K562 (cell line): ENCODE data around the gene YTHDF1. TPM values are rescaled to one million over a fixed set of nuclear protein-coding genes. Genes with fewer than 3 reads are reported as not detected.

Experiments used
- ATAC-seq: fragments of 200-7000 bp; cut with Tn5 transposase; 3 replicates; pipeline ENCODE4 v1.9.1; 2020; ENCODE audit warnings: moderate library complexity
- BruUV-seq: library from RNA; stranded (reverse); fragments of 400-500 nt; replicated peaks from 2 replicates; lab custom pipeline; 2021; lab: Mats Ljungman, UMichigan
- CTCF ChIA-PET: fragments of 300-600 bp; formaldehyde crosslinking; extraction: SDS; loops from one replicate; lab custom pipeline; 2021; ENCODE audit warnings: low intra/inter-chr PET ratio; lab: Yijun Ruan, JAX
- POLR2A ChIA-PET: fragments of 300-600, 350-650 bp; sonication (Branson Sonifier 250); formaldehyde crosslinking; extraction: SDS; loops from one replicate; lab custom pipeline; 2021; ENCODE audit warnings: antibody characterized with exemption, inconsistent platforms; lab: Yijun Ruan, JAX
- DNase-seq, 4 experiments: peaks; one replicate each; pipeline versions ENCODE4 v3.0.0 to v3.0.0-alpha.2; 2011 to 2018; ENCODE audit warnings: low spot score in 3 of 4, mixed read lengths in 3 of 4; ENCODE audit errors: extremely low read depth in 1 of 4
- FAIRE-seq: peaks from 2 replicates; lab custom pipeline; 2011; peaks lifted over from hg19 to GRCh38; lab: Jason Lieb, UNC
- H2AFZ ChIP-seq: 2 replicates; pipeline ENCODE4 v1.6.0; 2011; ENCODE audit warnings: low read depth, low read length, control low read depth, inconsistent platforms
- H3K27ac ChIP-seq: fragments of 200-600 bp; 3 replicates; pipeline ENCODE4 v1.8.0; 2011; ENCODE audit warnings: low read depth, mild to moderate bottlenecking, control low read depth, inconsistent platforms, low read length, moderate library complexity, mixed read lengths; ENCODE audit errors: extremely low read depth
- H3K27me3 ChIP-seq, 2 experiments: fragments of 300-600 bp in 1 of 2; 2 replicates in 1 of 2; 3 replicates in 1 of 2; pipeline versions ENCODE4 v1.6.0 to v1.8.0; 2011; ENCODE audit warnings: inconsistent platforms in 2 of 2, low read length in 2 of 2, mild to moderate bottlenecking in 1 of 2, mixed read lengths in 1 of 2, moderate library complexity in 1 of 2; ENCODE audit not compliant: control insufficient read depth in 2 of 2, insufficient read depth in 2 of 2
- H3K36me3 ChIP-seq: fragments of 300-600 bp; 3 replicates; pipeline ENCODE4 v1.8.0; 2011; ENCODE audit warnings: mild to moderate bottlenecking, low read length, inconsistent platforms; ENCODE audit not compliant: control insufficient read depth, insufficient read depth
- H3K4me1 ChIP-seq, 2 experiments: fragments of 200-600 bp in 1 of 2; replicated peaks in 1 of 2; 2 replicates in 1 of 2; 3 replicates in 1 of 2; pipeline versions ENCODE4 v1.5.1 to v1.8.0; 2011; ENCODE audit warnings: inconsistent platforms in 2 of 2, low read length in 2 of 2, mild to moderate bottlenecking in 1 of 2, mixed read lengths in 1 of 2, moderate library complexity in 1 of 2; ENCODE audit not compliant: control insufficient read depth in 2 of 2, insufficient read depth in 2 of 2
- H3K4me2 ChIP-seq: 2 replicates; pipeline ENCODE4 v1.6.1; 2011; ENCODE audit warnings: low read length, control low read depth, inconsistent platforms, mixed read lengths; ENCODE audit not compliant: insufficient read depth
- H3K4me3 ChIP-seq: fragments of 200-600 bp; sonication (generic), shearing (Covaris generic); 2 replicates; pipeline ENCODE4 v1.5.1; 2016; ENCODE audit warnings: control low read depth, inconsistent platforms
- H3K79me2 ChIP-seq: fragments of 200-600 bp; 3 replicates; pipeline ENCODE4 v1.8.0; 2011; ENCODE audit warnings: low read length, inconsistent platforms; ENCODE audit not compliant: control insufficient read depth, insufficient read depth
- H3K9ac ChIP-seq, 2 experiments: 2 replicates each; pipeline versions ENCODE4 v1.6.0 to v1.6.1; 2011; ENCODE audit warnings: low read depth in 2 of 2, low read length in 2 of 2, control low read depth in 1 of 2, inconsistent platforms in 1 of 2, mild to moderate bottlenecking in 1 of 2, mixed read lengths in 1 of 2; ENCODE audit not compliant: insufficient read depth in 1 of 2
- H3K9me1 ChIP-seq: one replicate; pipeline ENCODE4 v1.6.0; 2011; ENCODE audit warnings: inconsistent platforms, mild to moderate bottlenecking, low read length, moderate library complexity; ENCODE audit not compliant: control insufficient read depth, insufficient read depth
- H3K9me3 ChIP-seq: replicated peaks from 2 replicates; pipeline ENCODE4 v1.5.1; 2011; ENCODE audit warnings: low read depth, low read length, inconsistent platforms; ENCODE audit not compliant: control insufficient read depth, insufficient read depth
- H4K20me1 ChIP-seq: replicated peaks from 2 replicates; pipeline ENCODE4 v1.6.1; 2011; ENCODE audit warnings: low read length, inconsistent platforms, mixed read lengths; ENCODE audit not compliant: control insufficient read depth, insufficient read depth
- C11orf30 ChIP-seq: fragments of 450-650 bp; IDR thresholded peaks from 2 replicates; pipeline ENCODE4 v1.6.1; 2016; ENCODE audit warnings: low read depth, mild to moderate bottlenecking
- DNMT1 ChIP-seq: fragments of 450-650 bp; IDR thresholded peaks from 2 replicates; pipeline ENCODE4 v1.6.1; 2016; ENCODE audit warnings: antibody characterized with exemption, mild to moderate bottlenecking
- HNRNPH1 ChIP-seq: fragments of 200-400 bp; formaldehyde crosslinking; optimal IDR thresholded peaks from 2 replicates; pipeline ENCODE3; 2017; ENCODE audit warnings: low read depth, mild to moderate bottlenecking, low read length, moderate library complexity
- MAFG ChIP-seq: fragments of 450-650 bp; conservative IDR thresholded peaks from 2 replicates; pipeline ENCODE4 v1.6.1; 2016; ENCODE audit warnings: missing genetic modification characterization, missing compliant biosample characterization
- NFE2 ChIP-seq: IDR thresholded peaks from 2 replicates; pipeline ENCODE4 v1.6.1; 2014; ENCODE audit warnings: antibody characterized with exemption, low read depth
- PCBP1 ChIP-seq: fragments of 200-400 bp; formaldehyde crosslinking; IDR thresholded peaks from 2 replicates; pipeline ENCODE4 v1.6.1; 2018; ENCODE audit warnings: mild to moderate bottlenecking, low read depth, low read length; ENCODE audit not compliant: poor library complexity, severe bottlenecking
- ZC3H11A ChIP-seq: IDR thresholded peaks from 2 replicates; pipeline ENCODE4 v1.6.1; 2012; ENCODE audit warnings: low read depth, low read length, improper control_type of control experiment
- ZNF239 ChIP-seq: fragments of 250-450 bp; sonication (Bioruptor Pico); IDR thresholded peaks from 2 replicates; pipeline ENCODE4 v1.4.0; 2020; ENCODE audit warnings: mild to moderate bottlenecking
- ZNF316 ChIP-seq: fragments of 450-650 bp; IDR thresholded peaks from 2 replicates; pipeline ENCODE4 v1.6.1; 2016
- ZNF778 ChIP-seq: fragments of 450-650 bp; formaldehyde crosslinking; IDR thresholded peaks from 2 replicates; pipeline ENCODE4 v1.4.0; 2020; ENCODE audit warnings: mild to moderate bottlenecking, moderate library complexity
- WGBS: fragments of 100-300 bp; shearing (Covaris generic); methylation state at CpG from one replicate; pipeline ENCODE4 v1.1.6; 2016; ENCODE audit warnings: low coverage, mixed read lengths; ENCODE audit not compliant: insufficient coverage; ENCODE audit errors: missing lambda C conversion rate; 5-methylcytosine and 5-hydroxymethylcytosine counted together
- in situ Hi-C: fragments of 300-500 bp; cut with MboI; formaldehyde crosslinking; loops from 4 replicates; pipeline ENCODE4 v1.15.0; 2018; ENCODE audit warnings: inconsistent platforms, mixed read lengths
- intact Hi-C: fragments of 100-400 bp; cut with micrococcal nuclease; formaldehyde crosslinking; loops from 2 replicates; pipeline ENCODE4 v1.14.2; 2022
- polyA plus RNA-seq, 8 experiments: library from polyadenylated mRNA; depleted of rRNA in 4 of 8; stranded (reverse) in 5 of 8; unstranded in 3 of 8; fragments of >200 nt; fragmentation: Nextera tagmentation in 2 of 8; fragmentation: Illumina TruSeq in 1 of 8; extraction: Ambion mirVana in 2 of 8; extraction: Trizol in 1 of 8; gene quantifications; 2 replicates each; pipeline versions ENCODE4 v1.2.1 to v1.2.3, GENCODE V29; 2011 to 2014; ENCODE audit warnings: inconsistent platforms in 1 of 8, missing spikeins in 1 of 8
- total RNA-seq, 7 experiments: library from RNA; depleted of rRNA in 6 of 7; stranded (reverse); fragments of >200 nt in 6 of 7; fragmentation: Illumina TruSeq in 2 of 7; extraction: Trizol in 2 of 7; gene quantifications; 2 replicates each; pipeline versions ENCODE4 v1.2.1 to v1.2.3, GENCODE V29; 2011 to 2021; ENCODE audit warnings: low replicate concordance in 1 of 7
- TF ChIP-seq, protein P1 (sequence below): sonication (generic); formaldehyde crosslinking; IDR thresholded peaks from 2 replicates; pipeline ENCODE4 v1.8.1; 2023; ENCODE audit warnings: mild to moderate bottlenecking, missing genetic modification reagents

YTHDF1 gene
- total and polyA plus RNA-seq, 9 of the 15 experiments (the other 6 are each of a cell fraction or from before 2014, with no cell fraction given): 10.1 to 42.4 (median 27.8) TPM

DNA sequence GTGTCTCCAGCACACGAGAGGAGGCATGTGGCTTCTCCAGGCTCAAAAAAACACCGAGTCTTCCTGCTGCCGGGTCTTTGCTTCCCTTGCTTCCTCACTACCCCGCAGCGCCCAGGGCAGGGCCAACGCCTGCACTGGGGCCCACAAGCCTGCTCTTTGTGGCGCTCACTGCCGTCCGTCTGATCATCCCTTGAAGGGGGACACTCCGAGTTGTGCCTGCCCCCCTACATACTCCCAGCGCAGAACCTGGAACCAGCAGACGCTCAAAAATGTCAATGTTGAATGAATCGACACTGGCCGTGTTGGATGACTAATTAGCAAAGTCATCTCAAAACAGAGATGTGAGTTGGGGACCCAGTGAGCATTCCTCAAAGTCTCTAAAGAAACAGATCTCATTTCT lies 48.6 kb upstream of the YTHDF1 start:
- Histone ChIP-seq H4K20me1 (0 out of 2 replicates have a peak, but pooled peaks cover 7% of the 10 kb centered on the region), H2AFZ (peak overlapping the region; percentile 33), H3K9me1 (no peaks in the 10 kb centered on the region), H3K4me2 (no peak overlapping the region), H3K9ac (peak overlapping the region in 1 of 2 experiments; percentile 52; a peak in 1 of 4 replicates), H3K27me3 (peaks cover 18 to 54% of the 10 kb centered on the region in 2 experiments), H3K36me3 (no peaks in the 10 kb centered on the region), H3K4me3 (no peak overlapping the region), H3K79me2 (no peaks in the 10 kb centered on the region), H3K9me3 (no peaks in the 10 kb centered on the region), H3K27ac (no peak overlapping the region), H3K4me1 (peaks cover 11 to 24% of the 10 kb centered on the region in 2 experiments)
- 32% methylated on average over 10 of the region's 14 CpGs for WGBS
- POLR2A ChIA-PET: interaction anchor here (0.7 to 1.1 kb wide), 2 partner anchors 23 to 66 kb away, joined by 3 read pairs; no protein-coding TSS in a partner anchor
- intact Hi-C loops (no loop called here), in situ Hi-C loops (no loop called here)
- FAIRE-seq (peak; percentile 32), ATAC-seq (peak; percentile 18; the same call in 2 of the 3 replicates), DNase-seq (peak in 1 of 4 experiments; percentile 13)
- CTCF ChIA-PET: no interaction called here
- no peak for TF ChIP-seq HNRNPH1
- 0 out of 2 replicates have a peak, but pooled peaks have one; percentile 34 for TF ChIP-seq C11orf30
- no peak for TF ChIP-seq DNMT1
- TF ChIP-seq ZNF778 (CRISPR knock-in tag): no peak
- no peak for TF ChIP-seq PCBP1
- peak; percentile 31; the same call in 1 of the 2 replicates for TF ChIP-seq ZNF316
- TF ChIP-seq, protein P1, sequence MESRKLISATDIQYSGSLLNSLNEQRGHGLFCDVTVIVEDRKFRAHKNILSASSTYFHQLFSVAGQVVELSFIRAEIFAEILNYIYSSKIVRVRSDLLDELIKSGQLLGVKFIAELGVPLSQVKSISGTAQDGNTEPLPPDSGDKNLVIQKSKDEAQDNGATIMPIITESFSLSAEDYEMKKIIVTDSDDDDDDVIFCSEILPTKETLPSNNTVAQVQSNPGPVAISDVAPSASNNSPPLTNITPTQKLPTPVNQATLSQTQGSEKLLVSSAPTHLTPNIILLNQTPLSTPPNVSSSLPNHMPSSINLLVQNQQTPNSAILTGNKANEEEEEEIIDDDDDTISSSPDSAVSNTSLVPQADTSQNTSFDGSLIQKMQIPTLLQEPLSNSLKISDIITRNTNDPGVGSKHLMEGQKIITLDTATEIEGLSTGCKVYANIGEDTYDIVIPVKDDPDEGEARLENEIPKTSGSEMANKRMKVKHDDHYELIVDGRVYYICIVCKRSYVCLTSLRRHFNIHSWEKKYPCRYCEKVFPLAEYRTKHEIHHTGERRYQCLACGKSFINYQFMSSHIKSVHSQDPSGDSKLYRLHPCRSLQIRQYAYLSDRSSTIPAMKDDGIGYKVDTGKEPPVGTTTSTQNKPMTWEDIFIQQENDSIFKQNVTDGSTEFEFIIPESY: 0 out of 2 replicates have a peak, but pooled peaks have one; percentile 27
- TF ChIP-seq ZC3H11A: no peak
- no peak for TF ChIP-seq ZNF239 (CRISPR knock-in tag)
- peak; percentile 64 for TF ChIP-seq MAFG (tag)
- TF ChIP-seq NFE2: peak; percentile 30; the same call in 1 of the 2 replicates
- BruUV-seq: no TSS peak
